Psoas muscle (tissue), 8 donors: ENCODE measurements around the gene DMAC2. TPM values are rescaled to one million over a fixed set of nuclear protein-coding genes. Genes with fewer than 3 reads are reported as not detected.

Experiments used
- ATAC-seq, 4 donors: fragments of 200-7000 bp; cut with Tn5 transposase; one replicate each; pipeline ENCODE4 v1.9.1; 2020; ENCODE audit warnings: moderate library complexity in 3 of 4, mild to moderate bottlenecking in 2 of 4
- DNase-seq, 2 donors: peaks; one replicate each; pipeline ENCODE4 v3.0.0-alpha.2; 2020
- H3K27ac ChIP-seq: fragments of 200-600 bp; one replicate; pipeline ENCODE4 v1.8.0; 2022
- H3K27me3 ChIP-seq, 3 donors: fragments of 200-600 bp in 1 of 3; one replicate each; pipeline versions ENCODE4 v1.6.1 to v1.8.0; 2013 to 2022; ENCODE audit warnings: low read length in 2 of 3, mild to moderate bottlenecking in 2 of 3, moderate library complexity in 1 of 3; ENCODE audit not compliant: insufficient read depth in 3 of 3
- H3K36me3 ChIP-seq, 2 donors: fragments of 200-600 bp in 1 of 2; one replicate each; pipeline versions ENCODE4 v1.6.1 to v1.8.0; 2013 to 2022; ENCODE audit warnings: low read depth in 1 of 2, mild to moderate bottlenecking in 1 of 2, moderate library complexity in 1 of 2; ENCODE audit not compliant: insufficient read depth in 1 of 2
- H3K4me1 ChIP-seq: fragments of 200-600 bp; one replicate; pipeline ENCODE4 v1.8.0; 2022
- H3K4me3 ChIP-seq: fragments of 200-600 bp; one replicate; pipeline ENCODE4 v1.8.0; 2022; ENCODE audit warnings: mild to moderate bottlenecking
- H3K9me3 ChIP-seq: fragments of 200-600 bp; one replicate; pipeline ENCODE4 v1.8.0; 2022
- WGBS, 3 donors: extraction: QIAGEN DNeasy Blood & Tissue Kit; methylation state at CpG; one replicate each; pipeline versions ENCODE4 v1.1.6 to v1.1.7; 2013; 5-methylcytosine and 5-hydroxymethylcytosine counted together
- intact Hi-C, 2 donors: fragments of 100-400 bp; cut with DNase I; formaldehyde crosslinking; loops; one replicate each; pipeline versions ENCODE4 v1.11.0 to v1.14.2; 2022
- polyA plus RNA-seq, 3 donors: library from polyadenylated mRNA; stranded (reverse); fragments of 200-250 nt; gene quantifications; one replicate each; pipeline ENCODE4 v1.2.3, GENCODE V29; 2013
- total RNA-seq, 4 donors: library from RNA; stranded (reverse); fragmentation: NEBNext Ultra II Directional in 2 of 4; extraction: Animal tissue kit (Norgen Biotek cat#: 25700) in 2 of 4; gene quantifications; one replicate each; pipeline versions ENCODE4 v1.2.1 to v1.2.4, GENCODE V29; 2021 to 2023
- TF ChIP-seq, protein P1 (sequence below): fragments of 200-600 bp; IDR thresholded peaks from one replicate; pipeline ENCODE4 v1.8.0; 2022; ENCODE audit warnings: antibody characterized with exemption
- donor health status: healthy with polysubstance abuse.
- donor health status: DM: no; HTN: no; CAD: no; lungs with moderate emphysema.
- donor health status: Bipolar disorder and iron deficiency.
- donor health status: healthy.
- donor health status: DM: yes; HTN: yes; CAD: no.
- donor health status: DM: no; HTN: no; CAD: no.
- donor health status: DM: no; HTN: no; CAD: no.
- donor health status: DM: yes; HTN: yes; CAD: no.

Gene DMAC2
- total and polyA plus RNA-seq, 7 donors: 37.6 to 113 (median 68.5) TPM

DNA sequence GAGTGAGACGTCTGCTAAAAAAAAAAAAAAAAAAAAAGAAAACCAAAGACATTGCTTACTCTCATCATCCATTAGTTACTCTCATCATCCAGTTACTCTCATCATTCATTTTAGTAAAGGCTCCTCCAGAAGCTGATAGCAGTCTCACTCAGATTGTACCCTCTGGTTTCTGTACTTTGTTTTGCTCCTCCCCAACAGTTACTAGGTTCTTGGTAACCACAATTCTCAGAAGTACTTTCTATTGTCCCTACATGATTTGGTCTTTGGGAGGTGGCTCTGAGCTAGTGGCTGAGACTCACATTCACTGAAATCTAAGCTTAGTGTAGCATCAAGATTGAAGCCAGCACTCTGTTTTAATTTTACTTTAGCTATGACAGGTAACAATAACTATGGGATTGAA, 17.5 kb upstream of the DMAC2 start:
- 19% methylated on average over 1 of the region's 1 CpG; no CpG with 5 or more reads in 2 of the 3 donors for whole genome bisulfite sequencing, 3 donors

DNA sequence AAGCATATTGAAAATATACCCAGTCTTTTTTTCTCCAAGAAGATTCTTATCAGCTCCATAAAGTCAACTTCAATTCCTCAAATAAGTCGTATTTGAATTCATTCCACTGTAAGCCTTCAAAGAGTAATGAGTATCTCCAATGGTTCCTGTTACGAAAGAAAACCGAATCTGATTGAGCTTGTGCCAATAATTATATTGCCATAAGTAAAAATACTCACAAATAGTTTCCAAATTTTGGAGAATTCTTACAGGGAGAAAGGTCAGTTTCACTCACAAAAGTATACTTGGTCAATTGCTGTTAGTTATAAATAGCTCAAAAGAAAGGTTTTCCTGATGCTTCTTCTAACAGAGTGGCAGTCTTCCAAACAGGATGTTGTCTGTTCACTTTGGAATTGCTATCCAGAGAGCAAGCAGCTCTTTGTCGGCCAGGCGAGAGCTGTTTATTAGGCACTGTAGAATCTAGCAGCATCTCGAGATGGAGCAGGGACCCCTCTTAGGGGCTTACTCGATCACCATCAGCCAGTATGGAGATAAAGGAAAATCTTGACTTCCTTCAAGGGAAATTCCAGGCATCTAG, 16.7 kb upstream of the DMAC2 start:
- peaks cover 0 to 26% (median 4%) of the 10 kb centered on the region in 3 donors for H3K27me3 ChIP-seq
- H3K4me1 ChIP-seq: no peaks in the 10 kb centered on the region
- DNase-seq (no peak), ATAC-seq (peak in 1 of 4 donors; percentile 29)
- H3K27ac ChIP-seq: peak overlapping the region; percentile 28
- intact Hi-C loops: no loop called here
- no peaks in the 10 kb centered on the region for H3K9me3 ChIP-seq
- TF ChIP-seq, protein P1, sequence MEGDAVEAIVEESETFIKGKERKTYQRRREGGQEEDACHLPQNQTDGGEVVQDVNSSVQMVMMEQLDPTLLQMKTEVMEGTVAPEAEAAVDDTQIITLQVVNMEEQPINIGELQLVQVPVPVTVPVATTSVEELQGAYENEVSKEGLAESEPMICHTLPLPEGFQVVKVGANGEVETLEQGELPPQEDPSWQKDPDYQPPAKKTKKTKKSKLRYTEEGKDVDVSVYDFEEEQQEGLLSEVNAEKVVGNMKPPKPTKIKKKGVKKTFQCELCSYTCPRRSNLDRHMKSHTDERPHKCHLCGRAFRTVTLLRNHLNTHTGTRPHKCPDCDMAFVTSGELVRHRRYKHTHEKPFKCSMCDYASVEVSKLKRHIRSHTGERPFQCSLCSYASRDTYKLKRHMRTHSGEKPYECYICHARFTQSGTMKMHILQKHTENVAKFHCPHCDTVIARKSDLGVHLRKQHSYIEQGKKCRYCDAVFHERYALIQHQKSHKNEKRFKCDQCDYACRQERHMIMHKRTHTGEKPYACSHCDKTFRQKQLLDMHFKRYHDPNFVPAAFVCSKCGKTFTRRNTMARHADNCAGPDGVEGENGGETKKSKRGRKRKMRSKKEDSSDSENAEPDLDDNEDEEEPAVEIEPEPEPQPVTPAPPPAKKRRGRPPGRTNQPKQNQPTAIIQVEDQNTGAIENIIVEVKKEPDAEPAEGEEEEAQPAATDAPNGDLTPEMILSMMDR: no peak
- no peaks in the 10 kb centered on the region for H3K36me3 ChIP-seq
- WGBS, 3 donors: 29 to 34% (median 30%) methylated on average over 7 of the region's 7 CpGs
- no peak overlapping the region for H3K4me3 ChIP-seq

More for the DNA sequence above, 17.5 kb upstream of the DMAC2 start:
- H3K27ac ChIP-seq: no peak overlapping the region
- peaks cover 0 to 28% (median 4%) of the 10 kb centered on the region in 3 donors for H3K27me3 ChIP-seq
- ATAC-seq (no peak), DNase-seq (no peak)
- intact Hi-C loops: no loop called here
- H3K36me3 ChIP-seq: no peaks in the 10 kb centered on the region
- no peak overlapping the region for H3K4me3 ChIP-seq
- H3K9me3 ChIP-seq: no peaks in the 10 kb centered on the region
- TF ChIP-seq, protein P1: no peak
- H3K4me1 ChIP-seq: no peaks in the 10 kb centered on the region

DNA sequence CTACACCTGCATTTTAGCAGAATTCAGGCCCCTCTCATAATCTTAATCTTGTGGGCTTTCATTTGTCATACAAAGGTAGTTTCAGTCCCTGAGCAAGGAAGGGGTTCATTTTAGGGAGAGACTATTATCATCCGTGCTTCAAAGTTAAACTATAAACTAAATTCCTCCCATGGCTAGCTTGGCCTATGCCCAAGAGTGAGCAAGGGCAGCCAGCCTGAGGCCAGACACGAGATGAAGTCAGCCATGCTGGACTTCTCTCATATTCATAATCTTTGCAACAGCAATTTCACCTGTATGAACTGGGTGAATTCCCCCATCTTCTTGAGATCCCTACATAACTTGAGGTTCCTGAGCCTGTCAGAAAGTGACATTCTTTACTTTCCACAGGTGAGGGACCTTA, 16.2 kb upstream of the DMAC2 start:
- no peaks in the 10 kb centered on the region for H3K4me1 ChIP-seq
- intact Hi-C loops: no loop called here
- H3K4me3 ChIP-seq: no peak overlapping the region
- H3K27ac ChIP-seq: no peak overlapping the region
- TF ChIP-seq, protein P1: no peak
- ATAC-seq (no peak), DNase-seq (no peak)
- 5 to 22% (median 12%) methylated on average over 2 of the region's 2 CpGs for WGBS, 3 donors
- H3K27me3 ChIP-seq: peaks cover 0 to 22% (median 4%) of the 10 kb centered on the region in 3 donors
- no peaks in the 10 kb centered on the region for H3K9me3 ChIP-seq
- H3K36me3 ChIP-seq: no peaks in the 10 kb centered on the region

DNA sequence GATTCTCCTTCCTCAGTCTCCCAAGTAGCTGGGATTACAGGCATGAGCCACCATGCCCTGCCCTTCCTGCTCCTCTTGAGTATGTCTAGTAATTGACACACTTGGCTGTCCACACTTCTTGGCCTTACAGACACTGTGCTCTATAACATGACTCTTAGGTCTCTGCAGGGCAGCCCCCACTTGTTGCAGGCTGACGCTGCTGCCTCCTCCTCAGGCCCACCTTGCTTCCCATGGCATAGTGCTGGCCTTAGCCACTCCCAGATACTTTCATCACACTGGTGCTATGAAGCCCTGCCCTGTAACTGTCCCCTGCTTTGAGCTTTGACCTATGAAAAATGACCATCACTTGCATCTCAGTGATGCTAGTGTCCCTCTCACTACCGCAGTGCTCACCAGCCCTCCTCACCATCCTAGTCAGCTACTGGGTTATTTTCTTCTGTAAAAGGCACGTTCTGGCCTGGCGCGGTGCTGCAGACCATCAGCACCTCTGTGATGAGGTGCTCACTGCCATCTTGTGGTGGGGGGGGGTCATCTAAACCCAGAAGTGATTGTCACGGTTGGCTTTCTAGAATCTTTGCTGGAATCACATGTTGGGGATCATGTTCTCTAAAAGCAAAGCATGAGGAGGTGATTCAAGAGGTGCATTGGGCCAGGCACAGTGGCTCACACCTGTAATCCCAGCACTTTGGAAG, 13.0 kb upstream of the DMAC2 start:
- TF ChIP-seq, protein P1: no peak
- 64 to 68% (median 65%) methylated on average over 6 of the region's 6 CpGs for WGBS, 3 donors
- ATAC-seq (no peak), DNase-seq (no peak)
- Histone ChIP-seq H3K9me3 (no peaks in the 10 kb centered on the region), H3K36me3 (no peaks in the 10 kb centered on the region), H3K27me3 (no peaks in the 10 kb centered on the region), H3K4me1 (peaks cover 5% of the 10 kb centered on the region), H3K4me3 (no peak overlapping the region), H3K27ac (no peak overlapping the region)
- intact Hi-C loops: loop anchor here in 1 of 2 donors (5.0 kb wide), 1 partner anchor 120 kb away; no protein-coding TSS in a partner anchor
